Sigmoid colon (tissue), 4 donors: ENCODE results near the gene LSM5.

Source experiments
- POLR2AphosphoS5 ChIP-seq, 4 donors: sonication (generic); formaldehyde crosslinking; IDR thresholded peaks; one replicate each; pipeline ENCODE4 v1.6.1; 2017; ENCODE audit warnings: antibody characterized with exemption in 4 of 4
- TF ChIP-seq, protein P1 (sequence below), 4 experiments: fragments of 450-650 bp in 3 of 4; fragments of 200-600 bp in 1 of 4; IDR thresholded peaks; one replicate each; pipeline ENCODE4 v1.5.1; 2016 to 2019; ENCODE audit warnings: antibody characterized with exemption in 4 of 4, mild to moderate bottlenecking in 3 of 4, moderate library complexity in 2 of 4

DNA sequence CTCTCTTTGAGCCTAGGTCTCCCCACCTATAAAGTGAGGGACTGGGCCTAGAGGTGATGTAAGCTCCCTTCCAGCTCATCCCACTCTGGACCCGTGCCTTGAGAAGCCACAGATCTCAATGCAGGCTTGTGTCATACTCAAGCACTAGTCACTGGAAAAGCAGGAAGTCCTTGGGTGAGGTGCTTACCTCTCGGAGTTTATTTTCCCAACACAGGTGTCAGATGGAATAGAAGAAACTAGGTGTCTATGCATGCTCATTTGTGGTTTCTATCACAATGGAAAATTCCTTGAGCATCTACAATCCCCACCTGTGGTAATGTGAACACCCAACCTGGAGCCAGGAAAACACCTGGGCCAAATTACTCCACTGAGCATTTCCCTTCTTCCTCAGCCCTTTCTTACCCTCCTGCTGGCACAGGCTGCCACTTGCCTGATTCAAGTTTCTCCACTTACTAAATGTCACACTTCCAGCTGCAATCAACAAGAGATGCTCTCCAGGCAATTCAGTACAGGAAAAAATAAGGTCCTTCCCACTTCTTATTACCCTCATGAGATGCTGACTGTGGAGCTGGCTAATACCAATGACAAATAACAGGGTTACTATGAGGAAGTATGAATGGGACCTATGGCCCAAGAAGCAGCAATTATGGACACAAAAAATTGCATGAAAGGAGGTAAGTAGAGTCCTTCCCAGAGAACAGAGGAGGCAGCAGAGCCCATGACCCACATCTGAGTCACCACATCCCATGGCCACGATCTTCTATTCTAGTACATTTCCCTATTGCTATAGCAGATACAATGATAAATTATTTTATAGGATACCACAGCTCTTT is 13.1 kb downstream of the LSM5 start:
- TF ChIP-seq, protein P1, sequence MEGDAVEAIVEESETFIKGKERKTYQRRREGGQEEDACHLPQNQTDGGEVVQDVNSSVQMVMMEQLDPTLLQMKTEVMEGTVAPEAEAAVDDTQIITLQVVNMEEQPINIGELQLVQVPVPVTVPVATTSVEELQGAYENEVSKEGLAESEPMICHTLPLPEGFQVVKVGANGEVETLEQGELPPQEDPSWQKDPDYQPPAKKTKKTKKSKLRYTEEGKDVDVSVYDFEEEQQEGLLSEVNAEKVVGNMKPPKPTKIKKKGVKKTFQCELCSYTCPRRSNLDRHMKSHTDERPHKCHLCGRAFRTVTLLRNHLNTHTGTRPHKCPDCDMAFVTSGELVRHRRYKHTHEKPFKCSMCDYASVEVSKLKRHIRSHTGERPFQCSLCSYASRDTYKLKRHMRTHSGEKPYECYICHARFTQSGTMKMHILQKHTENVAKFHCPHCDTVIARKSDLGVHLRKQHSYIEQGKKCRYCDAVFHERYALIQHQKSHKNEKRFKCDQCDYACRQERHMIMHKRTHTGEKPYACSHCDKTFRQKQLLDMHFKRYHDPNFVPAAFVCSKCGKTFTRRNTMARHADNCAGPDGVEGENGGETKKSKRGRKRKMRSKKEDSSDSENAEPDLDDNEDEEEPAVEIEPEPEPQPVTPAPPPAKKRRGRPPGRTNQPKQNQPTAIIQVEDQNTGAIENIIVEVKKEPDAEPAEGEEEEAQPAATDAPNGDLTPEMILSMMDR (IDR thresholded peaks at IDR 0.05), result no peak
- TF ChIP-seq POLR2AphosphoS5 (IDR thresholded peaks at IDR 0.05), result no peak
